ENCODE results near the gene BSDC1. TPM values are rescaled to one million over a fixed set of nuclear protein-coding genes. Genes with fewer than 3 reads are reported as not detected.

The BSDC1 gene
- total and polyA plus RNA-seq, 2 of the 13 experiments (the other 11 are each of a cell fraction or from before 2014, with no cell fraction given) = 40.3 to 64.2 TPM

DNA sequence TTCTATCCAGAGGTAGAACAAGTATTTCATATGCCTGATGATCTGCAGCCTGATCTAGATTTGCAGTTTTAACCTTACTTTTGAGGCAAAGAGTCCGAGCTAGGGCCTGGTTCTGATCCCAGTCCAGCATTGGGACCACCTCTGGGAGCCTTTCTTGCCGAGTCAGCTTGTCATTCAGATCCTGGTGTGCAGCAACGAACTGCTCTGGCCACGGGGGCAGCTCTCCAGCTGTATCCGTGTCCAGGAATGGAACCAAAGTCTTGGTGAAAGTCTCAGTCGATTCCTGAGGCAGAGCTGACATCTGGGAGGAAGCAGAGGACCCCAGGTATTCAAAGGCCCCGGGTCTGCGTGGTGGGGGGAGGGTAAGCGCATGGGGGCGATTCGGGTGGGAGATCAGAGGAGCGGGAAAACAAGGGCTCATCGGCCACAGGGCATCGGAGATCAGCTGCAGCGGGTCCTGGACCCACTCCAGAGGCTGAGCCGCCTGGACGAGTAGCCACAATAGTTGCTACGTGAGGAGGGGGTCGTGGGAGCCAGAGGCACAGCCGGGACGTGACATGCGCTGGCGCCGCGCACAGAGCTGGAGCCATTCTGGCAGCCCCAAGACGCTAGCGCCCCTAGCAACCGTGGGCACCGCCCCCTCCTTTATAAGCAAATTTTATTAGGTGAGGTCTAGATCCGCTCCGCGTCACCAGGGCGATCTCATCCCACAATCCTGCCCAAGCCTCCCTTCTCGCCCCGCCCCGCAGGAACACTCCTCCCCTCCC lies 32.4 kb upstream of the BSDC1 start:
- no TSS peak for BruUV-seq (replicated peaks)
- Histone ChIP-seq H4K20me1 (ENCODE audit: insufficient read depth, low read length) (no peaks in the 10 kb centered on the region), H3K36me3 (replicated peaks in 1 of 2; ENCODE audit: control insufficient read depth in 1 of 2, insufficient read depth in 2 of 2, low read length in 2 of 2) (no peaks in the 10 kb centered on the region), H3K4me2 (ENCODE audit: low read depth, low read length) (no peak overlapping the region), H3K9me3 (ENCODE audit: low read length) (no peaks in the 10 kb centered on the region), H3K4me1 (ENCODE audit: insufficient read depth, low read length) (no peaks in the 10 kb centered on the region), H3K79me2 (ENCODE audit: insufficient read depth, low read length) (no peaks in the 10 kb centered on the region), H3K4me3 (replicated peaks in 1 of 3; ENCODE audit: insufficient read depth in 1 of 3, low read depth in 2 of 3, low read length in 3 of 3) (no peak overlapping the region), H3K27me3 (ENCODE audit: control insufficient read depth in 1 of 2, insufficient read depth in 2 of 2, low read length in 2 of 2) (peaks cover 4 to 58% of the 10 kb centered on the region in 2 experiments), H3K9ac (ENCODE audit: insufficient read depth, low read depth, low read length) (no peak overlapping the region), H3K27ac (ENCODE audit: extremely low read length, insufficient read depth, low read length) (no peak overlapping the region), H2AFZ (ENCODE audit: low read length) (no peak overlapping the region)
- ATAC-seq (no peak), DNase-seq (ENCODE audit: low spot score) (no peak), FAIRE-seq (no peak)
- CTCF ChIA-PET (ENCODE audit: low intra/inter-chr PET ratio, low total read pairs) = no interaction called here
- 27% methylated on average over 30 of the region's 36 CpGs for whole genome bisulfite sequencing (ENCODE audit: low lambda C conversion rate)
- in situ Hi-C loops (cut with HindIII; ENCODE audit: extremely low pct_ligation_motif_present, low pct_unique_long_range_greater_than_20kb) = no loop called here
- intact Hi-C loops (cut with micrococcal nuclease; ENCODE audit: unreplicated experiment) = no loop called here
- TF ChIP-seq, protein P1, sequence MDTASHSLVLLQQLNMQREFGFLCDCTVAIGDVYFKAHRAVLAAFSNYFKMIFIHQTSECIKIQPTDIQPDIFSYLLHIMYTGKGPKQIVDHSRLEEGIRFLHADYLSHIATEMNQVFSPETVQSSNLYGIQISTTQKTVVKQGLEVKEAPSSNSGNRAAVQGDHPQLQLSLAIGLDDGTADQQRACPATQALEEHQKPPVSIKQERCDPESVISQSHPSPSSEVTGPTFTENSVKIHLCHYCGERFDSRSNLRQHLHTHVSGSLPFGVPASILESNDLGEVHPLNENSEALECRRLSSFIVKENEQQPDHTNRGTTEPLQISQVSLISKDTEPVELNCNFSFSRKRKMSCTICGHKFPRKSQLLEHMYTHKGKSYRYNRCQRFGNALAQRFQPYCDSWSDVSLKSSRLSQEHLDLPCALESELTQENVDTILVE (CRISPR knock-in tag; IDR thresholded peaks at IDR 0.05) = no peak
- TF ChIP-seq MAFK (conservative IDR thresholded peaks at IDR 0.05 in 1 of 2, IDR thresholded peaks at IDR 0.05 in 1 of 2; ENCODE audit: low read length in 2 of 2) = peak; percentile 35 to 44
- POLR2A ChIA-PET = interaction anchor here (1.7 kb wide), 1 partner anchor 22 kb away, joined by 6 read pairs; no protein-coding TSS in a partner anchor

DNA sequence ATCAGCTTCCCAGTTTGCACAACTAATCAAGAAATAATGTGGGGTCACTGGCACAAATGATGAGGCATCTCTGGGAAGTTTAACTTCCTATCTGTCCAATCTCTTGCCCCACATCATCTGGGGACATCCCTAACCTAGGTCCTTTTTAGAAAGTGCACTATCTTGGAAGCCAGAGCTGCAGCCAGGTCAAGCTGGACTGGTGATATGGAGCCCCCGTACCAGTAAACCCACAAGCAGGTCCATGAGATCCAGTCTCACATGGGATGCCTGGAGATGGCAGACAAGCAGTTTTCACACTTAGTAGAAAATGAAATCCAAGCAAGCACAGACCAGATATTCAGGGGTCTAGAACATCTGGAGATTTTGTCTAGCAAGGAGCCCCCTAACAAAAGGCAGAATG lies 27.5 kb upstream of the BSDC1 start:
- intact Hi-C loops (cut with micrococcal nuclease; ENCODE audit: unreplicated experiment) = no loop called here
- Histone ChIP-seq H3K27me3 (ENCODE audit: control insufficient read depth in 1 of 2, insufficient read depth in 2 of 2, low read length in 2 of 2) (peaks cover 4 to 30% of the 10 kb centered on the region in 2 experiments), H2AFZ (ENCODE audit: low read length) (no peak overlapping the region), H3K27ac (ENCODE audit: extremely low read length, insufficient read depth, low read length) (no peak overlapping the region), H3K9me3 (ENCODE audit: low read length) (no peaks in the 10 kb centered on the region), H3K79me2 (ENCODE audit: insufficient read depth, low read length) (no peaks in the 10 kb centered on the region), H3K36me3 (replicated peaks in 1 of 2; ENCODE audit: control insufficient read depth in 1 of 2, insufficient read depth in 2 of 2, low read length in 2 of 2) (no peaks in the 10 kb centered on the region), H3K4me2 (ENCODE audit: low read depth, low read length) (no peak overlapping the region), H4K20me1 (ENCODE audit: insufficient read depth, low read length) (no peaks in the 10 kb centered on the region), H3K4me3 (replicated peaks in 1 of 3; ENCODE audit: insufficient read depth in 1 of 3, low read depth in 2 of 3, low read length in 3 of 3) (no peak overlapping the region), H3K9ac (ENCODE audit: insufficient read depth, low read depth, low read length) (no peak overlapping the region), H3K4me1 (ENCODE audit: insufficient read depth, low read length) (no peaks in the 10 kb centered on the region)
- no peak for DNase-seq (ENCODE audit: low spot score)
- in situ Hi-C loops (cut with HindIII; ENCODE audit: extremely low pct_ligation_motif_present, low pct_unique_long_range_greater_than_20kb) = no loop called here
- no peak for FAIRE-seq
- ChIA-PET POLR2A (no interaction called here), CTCF (ENCODE audit: low intra/inter-chr PET ratio, low total read pairs) (no interaction called here)
- TF ChIP-seq, protein P2, sequence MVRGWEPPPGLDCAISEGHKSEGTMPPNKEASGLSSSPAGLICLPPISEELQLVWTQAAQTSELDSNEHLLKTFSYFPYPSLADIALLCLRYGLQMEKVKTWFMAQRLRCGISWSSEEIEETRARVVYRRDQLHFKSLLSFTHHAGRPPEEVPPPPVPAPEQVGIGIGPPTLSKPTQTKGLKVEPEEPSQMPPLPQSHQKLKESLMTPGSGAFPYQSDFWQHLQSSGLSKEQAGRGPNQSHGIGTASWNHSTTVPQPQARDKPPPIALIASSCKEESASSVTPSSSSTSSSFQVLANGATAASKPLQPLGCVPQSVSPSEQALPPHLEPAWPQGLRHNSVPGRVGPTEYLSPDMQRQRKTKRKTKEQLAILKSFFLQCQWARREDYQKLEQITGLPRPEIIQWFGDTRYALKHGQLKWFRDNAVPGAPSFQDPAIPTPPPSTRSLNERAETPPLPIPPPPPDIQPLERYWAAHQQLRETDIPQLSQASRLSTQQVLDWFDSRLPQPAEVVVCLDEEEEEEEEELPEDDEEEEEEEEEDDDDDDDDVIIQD (CRISPR knock-in tag; IDR thresholded peaks at IDR 0.05; ENCODE audit: low read depth) = no peak
- no peak for TF ChIP-seq ZNF674 (CRISPR knock-in tag; IDR thresholded peaks at IDR 0.05; ENCODE audit: low read depth)
- no peak for TF ChIP-seq NCOA2 (CRISPR knock-in tag; IDR thresholded peaks at IDR 0.05)
- TF ChIP-seq, protein P3, sequence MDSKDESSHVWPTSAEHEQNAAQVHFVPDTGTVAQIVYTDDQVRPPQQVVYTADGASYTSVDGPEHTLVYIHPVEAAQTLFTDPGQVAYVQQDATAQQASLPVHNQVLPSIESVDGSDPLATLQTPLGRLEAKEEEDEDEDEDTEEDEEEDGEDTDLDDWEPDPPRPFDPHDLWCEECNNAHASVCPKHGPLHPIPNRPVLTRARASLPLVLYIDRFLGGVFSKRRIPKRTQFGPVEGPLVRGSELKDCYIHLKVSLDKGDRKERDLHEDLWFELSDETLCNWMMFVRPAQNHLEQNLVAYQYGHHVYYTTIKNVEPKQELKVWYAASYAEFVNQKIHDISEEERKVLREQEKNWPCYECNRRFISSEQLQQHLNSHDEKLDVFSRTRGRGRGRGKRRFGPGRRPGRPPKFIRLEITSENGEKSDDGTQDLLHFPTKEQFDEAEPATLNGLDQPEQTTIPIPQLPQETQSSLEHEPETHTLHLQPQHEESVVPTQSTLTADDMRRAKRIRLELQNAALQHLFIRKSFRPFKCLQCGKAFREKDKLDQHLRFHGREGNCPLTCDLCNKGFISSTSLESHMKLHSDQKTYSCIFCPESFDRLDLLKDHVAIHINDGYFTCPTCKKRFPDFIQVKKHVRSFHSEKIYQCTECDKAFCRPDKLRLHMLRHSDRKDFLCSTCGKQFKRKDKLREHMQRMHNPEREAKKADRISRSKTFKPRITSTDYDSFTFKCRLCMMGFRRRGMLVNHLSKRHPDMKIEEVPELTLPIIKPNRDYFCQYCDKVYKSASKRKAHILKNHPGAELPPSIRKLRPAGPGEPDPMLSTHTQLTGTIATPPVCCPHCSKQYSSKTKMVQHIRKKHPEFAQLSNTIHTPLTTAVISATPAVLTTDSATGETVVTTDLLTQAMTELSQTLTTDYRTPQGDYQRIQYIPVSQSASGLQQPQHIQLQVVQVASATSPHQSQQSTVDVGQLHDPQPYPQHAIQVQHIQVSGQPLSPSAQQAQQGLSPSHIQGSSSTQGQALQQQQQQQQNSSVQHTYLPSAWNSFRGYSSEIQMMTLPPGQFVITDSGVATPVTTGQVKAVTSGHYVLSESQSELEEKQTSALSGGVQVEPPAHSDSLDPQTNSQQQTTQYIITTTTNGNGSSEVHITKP (CRISPR knock-in tag; IDR thresholded peaks at IDR 0.05; ENCODE audit: low read depth) = no peak
- no peak for TF ChIP-seq JUNB (CRISPR knock-in tag; IDR thresholded peaks at IDR 0.05; ENCODE audit: borderline replicate concordance)
- TF ChIP-seq CAMTA2 (CRISPR knock-in tag; IDR thresholded peaks at IDR 0.05; ENCODE audit: borderline replicate concordance) = no peak
- TF ChIP-seq HNRNPLL (IDR thresholded peaks at IDR 0.05; ENCODE audit: low read depth, low read length, poor library complexity, severe bottlenecking) = no peak
- TF ChIP-seq ZNF607 (CRISPR knock-in tag; IDR thresholded peaks at IDR 0.05; ENCODE audit: borderline replicate concordance) = no peak
- no CpG with 5 or more reads among the region's 1 CpG for WGBS (ENCODE audit: low lambda C conversion rate)
- no TSS peak for BruUV-seq (replicated peaks)
- no peak for ATAC-seq

Measured in HepG2 (cell line).